Mammary epithelial cell (primary cell): ENCODE measurements around the gene ECSIT.

ENCODE experiments used
- EZH2 ChIP-seq: IDR thresholded peaks from 2 replicates; pipeline ENCODE4 v1.6.1; 2012; ENCODE audit warnings: low read length, inconsistent platforms, borderline replicate concordance
- TF ChIP-seq, protein P1 (sequence below), 2 donors: IDR thresholded peaks in 1 of 2; conservative IDR thresholded peaks in 1 of 2; 2 replicates each; pipeline ENCODE4 v1.5.1; 2011 to 2012; ENCODE audit warnings: inconsistent platforms in 2 of 2, low read length in 2 of 2, mild to moderate bottlenecking in 2 of 2, control low read depth in 1 of 2, low read depth in 1 of 2; ENCODE audit not compliant: insufficient read depth in 1 of 2; ENCODE audit errors: extremely low read depth in 1 of 2

DNA sequence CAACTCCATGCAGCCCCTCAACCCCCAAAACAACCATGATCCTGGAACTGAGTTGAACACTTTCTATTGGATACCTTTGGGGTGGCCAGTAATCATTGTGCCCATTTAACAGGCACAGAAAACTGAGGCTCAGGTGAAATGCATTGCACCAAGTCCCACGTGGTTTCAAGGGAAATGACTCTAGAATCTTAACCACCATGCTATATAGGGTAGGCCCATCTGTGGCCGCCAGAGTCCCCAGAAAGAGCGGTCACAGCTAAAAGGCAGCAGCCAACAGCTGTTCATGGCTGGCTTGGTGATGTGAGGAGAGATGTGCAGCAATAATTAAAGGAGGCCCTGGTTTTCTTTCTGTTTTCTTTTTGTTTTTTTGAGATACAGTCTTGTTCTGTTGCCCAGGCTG lies 12.3 kb upstream of the ECSIT start:
- TF ChIP-seq, protein P1, sequence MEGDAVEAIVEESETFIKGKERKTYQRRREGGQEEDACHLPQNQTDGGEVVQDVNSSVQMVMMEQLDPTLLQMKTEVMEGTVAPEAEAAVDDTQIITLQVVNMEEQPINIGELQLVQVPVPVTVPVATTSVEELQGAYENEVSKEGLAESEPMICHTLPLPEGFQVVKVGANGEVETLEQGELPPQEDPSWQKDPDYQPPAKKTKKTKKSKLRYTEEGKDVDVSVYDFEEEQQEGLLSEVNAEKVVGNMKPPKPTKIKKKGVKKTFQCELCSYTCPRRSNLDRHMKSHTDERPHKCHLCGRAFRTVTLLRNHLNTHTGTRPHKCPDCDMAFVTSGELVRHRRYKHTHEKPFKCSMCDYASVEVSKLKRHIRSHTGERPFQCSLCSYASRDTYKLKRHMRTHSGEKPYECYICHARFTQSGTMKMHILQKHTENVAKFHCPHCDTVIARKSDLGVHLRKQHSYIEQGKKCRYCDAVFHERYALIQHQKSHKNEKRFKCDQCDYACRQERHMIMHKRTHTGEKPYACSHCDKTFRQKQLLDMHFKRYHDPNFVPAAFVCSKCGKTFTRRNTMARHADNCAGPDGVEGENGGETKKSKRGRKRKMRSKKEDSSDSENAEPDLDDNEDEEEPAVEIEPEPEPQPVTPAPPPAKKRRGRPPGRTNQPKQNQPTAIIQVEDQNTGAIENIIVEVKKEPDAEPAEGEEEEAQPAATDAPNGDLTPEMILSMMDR (conservative IDR thresholded peaks at IDR 0.05 in 1 of 2, IDR thresholded peaks at IDR 0.05 in 1 of 2; ENCODE audit: extremely low read depth in 1 of 2, insufficient read depth in 1 of 2, low read depth in 1 of 2, low read length in 2 of 2) = no peak
- TF ChIP-seq EZH2 = no peak
